Measurements from ENCODE around the gene LRPPRC.
A peak's percentile ranks its signal among the peaks of the same experiment; 100 is the strongest.
"Not testable (repeated sequence)": the region's sequence is repeated elsewhere in the genome, so short reads cannot be mapped to it uniquely, and the experiment has no call there.

The LRPPRC gene

GRCh38 chr2:43995733-43996533 is at the start of gene LRPPRC:
LRPPRC (minus strand) TSS chr2:43995989; CDS start chr2:43995947, 42 bp downstream.
- peak; percentile 97 for DNase-seq (ENCODE audit: low spot score)

- no peak for DNase-seq (ENCODE audit: low spot score)
Observed at GRCh38 chr2:44045061-44045460, 49.3 kb upstream of the LRPPRC start.

- DNase-seq (ENCODE audit: low spot score): peak; percentile 93
Observed at GRCh38 chr2:44044281-44044720, 48.5 kb upstream of the LRPPRC start.

GRCh38 chr2:44040365-44040764 is 44.6 kb upstream of the LRPPRC start:
- no peak for DNase-seq (ENCODE audit: low spot score)

- DNase-seq (ENCODE audit: low spot score): no peak
Observed at GRCh38 chr2:44038277-44038676, 42.5 kb upstream of the LRPPRC start.

- DNase-seq (ENCODE audit: low spot score): no peak
Observed at GRCh38 chr2:44037221-44037620, 41.4 kb upstream of the LRPPRC start.

- no peak for DNase-seq (ENCODE audit: low spot score)
Observed at GRCh38 chr2:44033947-44034346, 38.2 kb upstream of the LRPPRC start.

- not testable (repeated sequence) for DNase-seq (ENCODE audit: low spot score)
Observed at GRCh38 chr2:44027076-44027475, 31.3 kb upstream of the LRPPRC start.

- DNase-seq (ENCODE audit: low spot score): peak; percentile 50
Observed at GRCh38 chr2:44016282-44016681, 20.5 kb upstream of the LRPPRC start.

- no peak for DNase-seq (ENCODE audit: low spot score)
Observed at GRCh38 chr2:44015239-44015638, 19.4 kb upstream of the LRPPRC start.

- DNase-seq (ENCODE audit: low spot score): not testable (repeated sequence)
Observed at GRCh38 chr2:44013205-44013604, 17.4 kb upstream of the LRPPRC start.

- no peak for DNase-seq (ENCODE audit: low spot score)
Observed at GRCh38 chr2:44010266-44010665, 14.5 kb upstream of the LRPPRC start.

- no peak for DNase-seq (ENCODE audit: low spot score)
Observed at GRCh38 chr2:44009136-44009735, 13.4 kb upstream of the LRPPRC start.

GRCh38 chr2:44005846-44006245 is 10.1 kb upstream of the LRPPRC start:
- peak; percentile 17 for DNase-seq (ENCODE audit: low spot score)

- DNase-seq (ENCODE audit: low spot score): no peak
Observed at GRCh38 chr2:44004735-44005602, 9.2 kb upstream of the LRPPRC start.

- no peak for DNase-seq (ENCODE audit: low spot score)
Observed at GRCh38 chr2:44001716-44002115, 5.9 kb upstream of the LRPPRC start.

- DNase-seq (ENCODE audit: low spot score): no peak
Observed at GRCh38 chr2:43998263-43998662, 2.5 kb upstream of the LRPPRC start.

- no peak for DNase-seq (ENCODE audit: low spot score)
Observed at GRCh38 chr2:43993437-43993836, 2.4 kb downstream of the LRPPRC start.

GRCh38 chr2:43989545-43989944 is 6.2 kb downstream of the LRPPRC start:
- no peak for DNase-seq (ENCODE audit: low spot score)

GRCh38 chr2:43986600-43986999 is 9.2 kb downstream of the LRPPRC start:
- no peak for DNase-seq (ENCODE audit: low spot score)

GRCh38 chr2:43985359-43985758 is 10.4 kb downstream of the LRPPRC start:
- DNase-seq (ENCODE audit: low spot score): no peak

- no peak for DNase-seq (ENCODE audit: low spot score)
Observed at GRCh38 chr2:43984533-43984932, 11.3 kb downstream of the LRPPRC start.

- DNase-seq (ENCODE audit: low spot score): no peak
Observed at GRCh38 chr2:43980902-43981301, 14.9 kb downstream of the LRPPRC start.
